Measurements from ENCODE around the gene CDH18.
"Not testable (repeated sequence)": the region's sequence is repeated elsewhere in the genome, so short reads cannot be mapped to it uniquely, and the experiment has no call there.

CDH18 gene

GRCh38 chr5:19855931-19856330 is 132.1 kb downstream of the CDH18 start:
- peak; percentile 87 for DNase-seq

- DNase-seq = peak; percentile 97
Measured at GRCh38 chr5:19855453-19855852, 132.5 kb downstream of the CDH18 start.

GRCh38 chr5:19855031-19855430 is 133.0 kb downstream of the CDH18 start:
- peak; percentile 79 for DNase-seq

- no peak for DNase-seq
Measured at GRCh38 chr5:19853616-19854240, 134.3 kb downstream of the CDH18 start.

GRCh38 chr5:19837536-19838174 is 150.3 kb downstream of the CDH18 start:
- DNase-seq = peak; percentile 98

GRCh38 chr5:19835442-19835841 is 152.6 kb downstream of the CDH18 start:
- no peak for DNase-seq

GRCh38 chr5:19812720-19813119 is 175.3 kb downstream of the CDH18 start:
- DNase-seq = not testable (repeated sequence)

GRCh38 chr5:19806756-19807155 is 181.2 kb downstream of the CDH18 start:
- no peak for DNase-seq

- DNase-seq = no peak
Measured at GRCh38 chr5:19802686-19803085, 185.3 kb downstream of the CDH18 start.

- peak; percentile 20 for DNase-seq
Measured at GRCh38 chr5:19795218-19795617, 192.8 kb downstream of the CDH18 start.

- DNase-seq = peak; percentile 21
Measured at GRCh38 chr5:19790829-19791466, 197.1 kb downstream of the CDH18 start.

- DNase-seq = no peak
Measured at GRCh38 chr5:19782566-19782965, 205.4 kb downstream of the CDH18 start.

- peak; percentile 49 for DNase-seq
Measured at GRCh38 chr5:19777363-19777762, 210.6 kb downstream of the CDH18 start.

GRCh38 chr5:19776886-19777285 is 211.1 kb downstream of the CDH18 start:
- not testable (repeated sequence) for DNase-seq

- DNase-seq = no peak
Measured at GRCh38 chr5:19771174-19771835, 216.7 kb downstream of the CDH18 start.

- no peak for DNase-seq
Measured at GRCh38 chr5:19770396-19770795, 217.6 kb downstream of the CDH18 start.

GRCh38 chr5:19767987-19768386 is 220.0 kb downstream of the CDH18 start:
- no peak for DNase-seq

- DNase-seq = no peak
Measured at GRCh38 chr5:19753579-19753978, 234.4 kb downstream of the CDH18 start.

- no peak for DNase-seq
Measured at GRCh38 chr5:19751326-19751725, 236.7 kb downstream of the CDH18 start.

GRCh38 chr5:19745247-19745646 is 242.8 kb downstream of the CDH18 start:
- no peak for DNase-seq

GRCh38 chr5:19739671-19740070 is 248.3 kb downstream of the CDH18 start:
- peak; percentile 96 for DNase-seq

GRCh38 chr5:19734776-19735175 is 253.2 kb downstream of the CDH18 start:
- no peak for DNase-seq

GRCh38 chr5:19733612-19734495 is 254.1 kb downstream of the CDH18 start:
- no peak for DNase-seq
